Stomach smooth muscle (tissue), 2 donors: Measurements from ENCODE around the gene CAMK2D.
"Not testable (repeated sequence)": the region's sequence is repeated elsewhere in the genome, so short reads cannot be mapped to it uniquely, and the experiment has no call there.

Experiments
- H3K27ac ChIP-seq: one replicate; pipeline ENCODE4 v1.7.0; 2013; ENCODE audit warnings: mild to moderate bottlenecking, low read length, inconsistent platforms
- H3K27me3 ChIP-seq, 2 donors: one replicate each; pipeline ENCODE4 v1.7.0; 2013; ENCODE audit warnings: low read length in 2 of 2; ENCODE audit not compliant: insufficient read depth in 2 of 2, control insufficient read depth in 1 of 2
- H3K36me3 ChIP-seq, 2 donors: one replicate each; pipeline ENCODE4 v1.7.0; 2013; ENCODE audit warnings: low read length in 2 of 2; ENCODE audit not compliant: control insufficient read depth in 2 of 2, insufficient read depth in 2 of 2
- H3K4me1 ChIP-seq: one replicate; pipeline ENCODE4 v1.7.0; 2013; ENCODE audit warnings: low read length; ENCODE audit not compliant: control insufficient read depth, insufficient read depth
- H3K4me3 ChIP-seq, 2 donors: one replicate each; pipeline ENCODE4 v1.7.0; 2013; ENCODE audit warnings: low read length in 2 of 2
- H3K9ac ChIP-seq, 2 donors: one replicate each; pipeline ENCODE4 v1.7.0; 2013; ENCODE audit warnings: low read length in 2 of 2, mild to moderate bottlenecking in 1 of 2
- H3K9me3 ChIP-seq, 2 donors: one replicate each; pipeline ENCODE4 v1.7.0; 2013; ENCODE audit warnings: low read length in 2 of 2; ENCODE audit not compliant: control insufficient read depth in 2 of 2
- donor health status: healthy.
- donor health status: Pancreatic carcinoma.

Gene CAMK2D

GRCh38 chr4:113685157-113685556 is 76.4 kb downstream of the CAMK2D start:
- H3K9me3 ChIP-seq, H3K4me1 ChIP-seq, H3K27ac ChIP-seq, H3K36me3 ChIP-seq, H3K27me3 ChIP-seq, H3K4me3 ChIP-seq: not testable (repeated sequence)
- H3K9ac ChIP-seq = peak overlapping the region in 1 of 2 donors; percentile 26

DNA sequence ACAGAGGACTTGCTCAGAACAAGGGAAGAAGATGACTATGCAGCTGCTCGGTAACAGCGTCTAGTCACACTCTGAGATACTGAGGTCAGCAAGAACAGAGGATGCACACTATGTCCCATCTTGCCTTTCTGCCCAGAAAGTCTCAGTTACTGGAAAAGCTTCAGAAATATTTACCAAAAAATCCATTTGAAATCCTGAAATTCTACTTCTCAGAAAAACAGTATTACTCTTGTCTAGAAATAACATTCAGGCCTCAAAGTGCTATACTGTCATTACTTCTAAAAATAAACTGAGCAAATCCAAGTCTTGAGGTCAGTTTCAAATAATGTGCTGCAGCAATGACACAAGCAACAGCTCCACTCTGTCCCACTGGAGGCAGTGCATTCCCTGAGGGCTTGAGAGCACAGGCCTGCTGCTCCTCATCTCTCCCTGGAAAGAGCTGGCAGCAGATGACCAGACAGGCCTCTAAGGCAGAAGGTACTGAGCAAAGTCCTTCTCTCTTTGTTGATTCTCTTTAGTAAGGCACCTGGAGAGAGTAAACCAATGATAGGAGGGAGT is 76.9 kb downstream of the CAMK2D start:
- H3K4me1 ChIP-seq = peaks cover 7% of the 10 kb centered on the region
- H3K27me3 ChIP-seq = no peaks in the 10 kb centered on the region
- H3K9me3 ChIP-seq = no peaks in the 10 kb centered on the region
- H3K9ac ChIP-seq = peak overlapping the region in 1 of 2 donors; percentile 26
- no peaks in the 10 kb centered on the region for H3K36me3 ChIP-seq
- H3K4me3 ChIP-seq = no peak overlapping the region
- no peak overlapping the region for H3K27ac ChIP-seq

DNA sequence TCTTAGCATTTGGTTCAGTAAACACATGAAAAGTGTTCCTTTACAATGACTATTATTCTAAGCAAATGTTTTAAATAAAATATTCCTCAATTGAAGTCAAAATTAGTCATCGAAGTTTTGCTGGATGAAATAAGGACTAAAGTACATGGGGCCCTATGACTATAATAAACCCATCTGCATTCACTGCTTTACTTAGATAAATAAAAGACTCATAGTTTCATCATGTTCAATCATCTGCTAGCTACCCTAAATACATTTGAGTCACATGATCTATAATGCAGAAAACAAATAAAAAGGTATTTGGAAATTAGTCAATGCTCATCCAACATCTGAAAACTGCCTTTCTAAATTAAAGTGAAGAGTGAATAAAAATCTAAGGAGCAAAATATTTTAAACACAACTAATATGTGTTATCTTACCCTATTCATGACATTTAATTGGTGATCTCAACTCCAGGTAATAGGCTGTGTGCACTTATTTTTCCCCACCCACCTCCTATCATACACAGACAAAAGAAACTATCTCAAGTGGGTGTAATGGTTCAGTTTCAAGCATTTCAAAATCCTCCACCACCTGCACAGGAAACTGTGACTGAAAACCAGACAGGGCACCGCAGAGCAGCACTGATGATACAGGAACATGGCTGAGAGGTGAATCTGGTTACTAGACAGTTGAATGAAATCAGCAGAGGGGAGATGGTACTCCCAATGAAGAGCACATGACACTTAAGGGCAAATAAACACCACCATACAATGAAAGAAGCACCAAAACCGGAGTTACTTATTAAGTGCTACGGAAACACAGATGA is 78.6 kb downstream of the CAMK2D start:
- Histone ChIP-seq H3K27me3 (no peaks in the 10 kb centered on the region), H3K4me3 (no peak overlapping the region), H3K4me1 (peaks cover 7% of the 10 kb centered on the region), H3K9ac (no peak overlapping the region), H3K36me3 (no peaks in the 10 kb centered on the region), H3K9me3 (no peaks in the 10 kb centered on the region), H3K27ac (no peak overlapping the region)

DNA sequence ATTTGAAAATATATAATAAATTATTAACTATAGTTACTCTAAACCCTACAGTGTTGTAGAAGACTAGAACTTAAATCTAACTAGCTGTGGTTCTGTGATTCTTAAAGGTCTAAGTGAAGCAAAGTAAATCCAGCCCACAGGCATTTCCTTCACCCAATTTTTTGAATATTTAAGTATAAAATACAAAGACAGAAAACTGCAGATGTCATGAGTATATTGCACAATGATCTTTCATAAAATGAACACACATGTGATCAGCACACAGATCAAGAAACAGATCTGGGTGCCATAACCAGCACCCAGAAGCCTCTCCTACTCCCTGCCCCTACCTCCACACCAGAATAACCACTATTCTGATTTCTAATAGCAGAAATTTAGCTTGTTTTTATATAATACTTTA is 82.9 kb downstream of the CAMK2D start:
- H3K4me1 ChIP-seq = no peaks in the 10 kb centered on the region
- H3K36me3 ChIP-seq = no peaks in the 10 kb centered on the region
- H3K9ac ChIP-seq = no peak overlapping the region
- H3K4me3 ChIP-seq = no peak overlapping the region
- no peaks in the 10 kb centered on the region for H3K27me3 ChIP-seq
- H3K27ac ChIP-seq = no peak overlapping the region
- H3K9me3 ChIP-seq = no peaks in the 10 kb centered on the region

DNA sequence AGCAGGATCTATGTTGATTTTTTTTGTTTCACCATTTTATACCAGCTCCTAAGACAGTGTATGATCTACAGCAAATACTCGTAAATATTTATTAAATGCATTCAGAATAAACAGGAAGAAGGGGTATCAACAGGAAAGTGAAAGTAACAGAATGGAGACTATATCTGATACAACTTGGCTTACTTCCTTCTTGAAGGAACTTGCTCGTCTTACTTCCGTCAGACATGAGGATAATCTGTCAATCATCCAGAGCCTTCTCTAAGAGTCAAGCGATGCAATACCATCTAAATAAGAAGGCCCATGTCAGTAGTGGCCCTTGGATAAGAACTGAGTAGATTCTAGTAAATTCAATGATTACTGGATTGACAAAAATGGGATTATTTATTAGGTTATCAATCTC is 84.2 kb downstream of the CAMK2D start:
- H3K4me3 ChIP-seq = no peak overlapping the region
- no peak overlapping the region for H3K9ac ChIP-seq
- no peaks in the 10 kb centered on the region for H3K36me3 ChIP-seq
- H3K9me3 ChIP-seq = no peaks in the 10 kb centered on the region
- no peaks in the 10 kb centered on the region for H3K27me3 ChIP-seq
- no peaks in the 10 kb centered on the region for H3K4me1 ChIP-seq
- no peak overlapping the region for H3K27ac ChIP-seq

DNA sequence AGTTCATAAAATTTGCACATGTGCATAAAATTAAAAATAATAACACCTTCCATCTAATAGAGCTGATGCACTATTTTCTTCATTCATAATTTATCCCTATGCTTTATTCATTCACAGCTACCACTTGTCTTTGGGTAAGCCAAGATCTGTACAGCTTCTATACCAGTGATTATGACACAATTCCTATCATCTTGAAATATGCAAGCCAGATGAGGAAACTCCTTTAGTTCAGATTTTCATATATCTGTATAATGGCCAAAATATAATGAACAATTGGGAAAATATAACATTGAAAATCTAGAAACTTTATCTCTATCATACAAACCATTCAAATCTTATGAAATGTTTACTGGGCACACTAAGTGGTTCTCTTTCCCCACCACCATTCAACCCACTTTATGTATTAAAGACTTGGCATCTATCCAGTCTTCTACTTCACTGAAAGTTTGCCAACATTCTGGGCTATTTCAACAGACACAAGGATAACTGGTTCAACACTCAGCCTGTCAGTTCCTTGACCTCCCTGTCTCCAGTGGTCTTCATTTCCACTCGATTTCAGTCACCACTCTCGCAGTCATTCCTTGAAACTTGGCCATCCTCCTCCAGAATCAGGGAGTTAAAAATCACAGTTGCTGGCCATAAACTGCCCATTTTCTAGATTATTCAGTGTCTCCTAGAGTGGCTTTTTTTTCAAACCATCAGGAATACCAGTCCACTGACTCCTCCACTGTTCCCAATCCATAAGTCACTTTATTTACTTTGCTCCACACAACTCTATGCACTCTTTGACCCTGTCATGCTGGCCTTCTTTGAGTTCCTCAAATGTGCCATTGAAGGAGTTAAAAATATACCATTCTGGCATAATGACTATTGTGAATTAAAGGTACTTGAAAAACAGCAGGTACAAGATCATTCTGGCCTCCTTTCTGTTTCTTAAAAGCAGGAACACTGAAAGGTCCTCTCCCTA is 85.5 kb downstream of the CAMK2D start:
- no peaks in the 10 kb centered on the region for H3K27me3 ChIP-seq
- H3K27ac ChIP-seq = no peak overlapping the region
- no peak overlapping the region for H3K9ac ChIP-seq
- no peak overlapping the region for H3K4me3 ChIP-seq
- no peaks in the 10 kb centered on the region for H3K9me3 ChIP-seq
- no peaks in the 10 kb centered on the region for H3K36me3 ChIP-seq
- no peaks in the 10 kb centered on the region for H3K4me1 ChIP-seq

GRCh38 chr4:113674733-113675132 is 86.8 kb downstream of the CAMK2D start:
- Histone ChIP-seq H3K4me1 (no peaks in the 10 kb centered on the region), H3K27me3 (no peaks in the 10 kb centered on the region), H3K27ac (no peak overlapping the region), H3K9ac (no peak overlapping the region), H3K9me3 (no peaks in the 10 kb centered on the region), H3K4me3 (no peak overlapping the region), H3K36me3 (no peaks in the 10 kb centered on the region)

DNA sequence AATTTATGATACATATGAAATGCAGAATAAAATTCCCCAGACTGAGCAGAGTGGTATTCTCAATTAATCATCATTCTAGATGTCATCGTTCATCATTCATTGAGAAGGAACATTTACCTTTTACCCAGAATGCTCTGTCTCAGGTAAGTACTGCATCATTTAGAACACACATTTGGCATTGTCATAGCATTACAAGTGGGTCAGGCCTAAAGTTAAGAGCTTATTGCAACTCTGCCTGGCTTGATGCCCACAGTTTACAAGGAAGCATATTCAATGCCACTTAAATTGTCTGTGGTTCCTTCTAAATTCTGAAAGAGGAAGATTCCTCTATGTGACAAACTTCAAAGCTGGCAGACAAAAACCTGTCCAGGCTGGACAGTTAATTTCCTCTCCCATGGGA is 87.3 kb downstream of the CAMK2D start:
- Histone ChIP-seq H3K9ac (no peak overlapping the region), H3K27me3 (no peaks in the 10 kb centered on the region), H3K9me3 (no peaks in the 10 kb centered on the region), H3K4me1 (no peaks in the 10 kb centered on the region), H3K36me3 (no peaks in the 10 kb centered on the region), H3K27ac (no peak overlapping the region), H3K4me3 (no peak overlapping the region)

- Histone ChIP-seq H3K27ac (no peak overlapping the region), H3K9me3 (no peaks in the 10 kb centered on the region), H3K4me3 (no peak overlapping the region), H3K9ac (no peak overlapping the region), H3K4me1 (no peaks in the 10 kb centered on the region), H3K36me3 (no peaks in the 10 kb centered on the region), H3K27me3 (no peaks in the 10 kb centered on the region)
These were observed 88.1 kb downstream of the CAMK2D start for GRCh38 chr4:113673450-113673849.

DNA sequence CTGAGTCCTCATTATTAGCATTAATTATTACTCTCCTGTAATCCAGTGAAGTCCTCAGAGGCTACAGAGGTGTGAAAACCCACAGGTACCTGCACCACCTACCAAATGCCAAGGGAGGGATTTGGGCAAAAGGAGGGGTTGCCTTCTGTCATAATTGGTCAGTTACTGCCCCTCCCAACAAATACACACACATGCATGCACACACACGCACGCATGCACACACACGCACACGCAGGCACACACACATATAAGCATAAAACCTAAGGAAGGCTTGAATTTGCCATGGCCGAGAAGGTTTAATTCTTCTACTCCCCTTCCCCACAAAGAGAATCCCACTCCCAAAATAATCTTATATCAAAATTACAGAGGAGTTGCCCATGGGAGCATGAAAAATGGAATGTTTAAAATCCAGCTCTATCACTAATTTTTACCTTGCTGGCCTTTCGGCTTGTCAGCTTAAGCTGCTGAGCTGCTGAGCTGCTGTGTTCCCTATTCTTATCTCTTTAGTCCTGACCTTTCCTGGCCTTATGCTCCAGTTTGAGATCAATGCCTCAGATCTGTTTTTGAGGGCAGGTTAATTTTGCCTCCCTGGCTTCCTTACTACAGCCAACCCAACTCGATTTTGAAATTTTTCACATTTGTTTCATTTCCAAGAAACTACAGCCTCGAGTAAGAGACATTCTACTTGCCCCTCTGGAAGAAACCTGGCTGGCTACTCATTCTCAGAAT is 95.0 kb downstream of the CAMK2D start:
- H3K27me3 ChIP-seq = no peaks in the 10 kb centered on the region
- no peak overlapping the region for H3K27ac ChIP-seq
- no peaks in the 10 kb centered on the region for H3K9me3 ChIP-seq
- no peak overlapping the region for H3K9ac ChIP-seq
- H3K4me1 ChIP-seq = no peaks in the 10 kb centered on the region
- no peak overlapping the region for H3K4me3 ChIP-seq
- no peaks in the 10 kb centered on the region for H3K36me3 ChIP-seq
